MM.1S (cell line): Measurements from ENCODE around the gene PAM16.

ENCODE experiments used
- DNase-seq: peaks from one replicate; pipeline ENCODE4 v3.0.0-alpha.2; 2015
- H2AFZ ChIP-seq: fragments of 300-600 bp; sonication (generic); 2 replicates; pipeline ENCODE4 v1.6.0; 2016; ENCODE audit warnings: antibody characterized with exemption, low read length
- H3F3A ChIP-seq: fragments of 300-600 bp; sonication (generic); 2 replicates; pipeline ENCODE4 v1.6.1; 2016; ENCODE audit warnings: mild to moderate bottlenecking, antibody characterized with exemption, low read length, moderate library complexity, mixed read lengths; ENCODE audit not compliant: insufficient read depth
- H3K27ac ChIP-seq: fragments of 300-600 bp; sonication (generic); 2 replicates; pipeline ENCODE4 v1.5.1; 2016; ENCODE audit warnings: mild to moderate bottlenecking, low read length
- H3K27me3 ChIP-seq: fragments of 300-600 bp; sonication (generic); replicated peaks from 2 replicates; pipeline ENCODE4 v1.6.0; 2016; ENCODE audit warnings: low read length; ENCODE audit not compliant: insufficient read depth
- H3K36me3 ChIP-seq: fragments of 300-600 bp; sonication (generic); replicated peaks from 2 replicates; pipeline ENCODE4 v1.6.1; 2016; ENCODE audit warnings: mild to moderate bottlenecking, low read length, mixed read lengths; ENCODE audit not compliant: insufficient read depth
- H3K4me1 ChIP-seq: fragments of 300-600 bp; sonication (generic); 2 replicates; pipeline ENCODE4 v1.6.1; 2016; ENCODE audit warnings: low read length, mixed read lengths
- H3K4me2 ChIP-seq: fragments of 300-600 bp; sonication (generic); 2 replicates; pipeline ENCODE4 v1.6.0; 2016; ENCODE audit warnings: low read depth, low read length
- H3K4me3 ChIP-seq: fragments of 300-600 bp; sonication (generic); 2 replicates; pipeline ENCODE4 v1.5.1; 2016; ENCODE audit warnings: low read length, mixed read lengths
- H3K79me2 ChIP-seq: fragments of 300-600 bp; sonication (generic); 2 replicates; pipeline ENCODE4 v1.6.1; 2016; ENCODE audit warnings: mixed run types, low read length, mixed read lengths
- H3K9ac ChIP-seq: fragments of 300-600 bp; sonication (generic); 2 replicates; pipeline ENCODE4 v1.6.1; 2016; ENCODE audit warnings: low read length, mixed read lengths
- H3K9me2 ChIP-seq: fragments of 300-600 bp; sonication (generic); replicated peaks from 2 replicates; pipeline ENCODE4 v1.6.1; 2016; ENCODE audit warnings: mild to moderate bottlenecking, low read length, mixed read lengths; ENCODE audit not compliant: insufficient read depth
- H3K9me3 ChIP-seq: fragments of 300-600 bp; sonication (generic); replicated peaks from 2 replicates; pipeline ENCODE4 v1.6.1; 2016; ENCODE audit warnings: mild to moderate bottlenecking, low read length, mixed read lengths; ENCODE audit not compliant: insufficient read depth
- H4K20me1 ChIP-seq: fragments of 300-600 bp; sonication (generic); 2 replicates; pipeline ENCODE4 v1.6.1; 2016; ENCODE audit warnings: mild to moderate bottlenecking, low read length, moderate library complexity, mixed read lengths; ENCODE audit not compliant: insufficient read depth
- CTCF ChIP-seq: fragments of 300-600 bp; sonication (generic); IDR thresholded peaks from 2 replicates; pipeline ENCODE4 v1.5.1; 2016; ENCODE audit warnings: antibody characterized with exemption, low read length, mixed read lengths
- EZH2 ChIP-seq: fragments of 300-600 bp; sonication (generic); optimal IDR thresholded peaks from 2 replicates; pipeline ENCODE3; 2017; ENCODE audit warnings: low read depth, mild to moderate bottlenecking, antibody characterized with exemption, low read length, mixed read lengths
- EZH2phosphoT487 ChIP-seq: fragments of 300-600 bp; sonication (generic); IDR thresholded peaks from 2 replicates; pipeline ENCODE4 v1.6.1; 2018; ENCODE audit warnings: antibody characterized with exemption, low read length

The PAM16 gene

DNA sequence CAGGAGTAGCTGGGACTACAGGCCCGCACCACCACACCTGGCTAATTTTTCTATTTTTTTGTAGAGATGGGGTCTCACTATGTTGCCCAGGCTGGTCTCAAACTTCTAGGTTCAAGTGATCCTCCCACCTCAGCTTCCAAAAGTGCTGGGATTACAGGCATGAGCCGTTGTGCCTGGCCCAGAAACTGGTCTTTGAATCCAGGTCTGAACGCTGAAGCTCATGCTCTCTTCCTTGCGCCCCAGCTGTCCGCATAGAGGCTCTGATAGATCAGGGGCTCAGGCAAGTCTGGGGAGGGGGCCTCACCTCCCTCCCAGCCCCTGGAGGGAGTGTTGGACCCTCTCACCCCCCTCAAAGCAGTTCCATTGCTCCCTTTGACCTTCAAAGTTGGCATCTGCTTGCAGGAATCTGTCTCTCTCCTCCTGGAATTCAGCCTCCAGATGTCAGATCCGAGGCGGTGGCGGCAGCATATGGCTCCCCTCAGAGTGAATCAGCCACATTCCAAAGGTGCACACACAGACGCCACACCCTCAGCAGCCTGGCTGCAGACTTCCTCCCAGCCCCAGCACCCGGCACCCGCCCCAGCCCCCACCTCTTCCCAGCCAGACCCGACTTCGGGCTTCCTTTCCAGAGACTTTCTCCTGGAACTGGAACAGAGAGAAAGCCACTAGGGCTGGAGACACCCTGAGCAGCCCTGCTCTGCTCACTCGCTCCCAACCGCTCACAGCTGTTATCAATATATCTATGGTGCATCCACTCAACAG, 52.2 kb downstream of the PAM16 start:
- Histone ChIP-seq H3K79me2 (no peaks in the 10 kb centered on the region), H4K20me1 (no peaks in the 10 kb centered on the region), H3K9me2 (no peaks in the 10 kb centered on the region), H3K27ac (no peak overlapping the region), H3K4me1 (no peaks in the 10 kb centered on the region), H2AFZ (no peak overlapping the region), H3K36me3 (no peaks in the 10 kb centered on the region), H3K9ac (no peak overlapping the region), H3F3A (no peaks in the 10 kb centered on the region), H3K4me3 (no peak overlapping the region), H3K9me3 (no peaks in the 10 kb centered on the region), H3K4me2 (no peak overlapping the region), H3K27me3 (peaks cover 8% of the 10 kb centered on the region)
- DNase-seq: no peak
- TF ChIP-seq CTCF: no peak
- TF ChIP-seq EZH2: no peak
- TF ChIP-seq EZH2phosphoT487: no peak

GRCh38 chr16:4297480-4297879, 53.6 kb downstream of the PAM16 start:
- no peaks in the 10 kb centered on the region for H3K9me3 ChIP-seq
- no peak overlapping the region for H3K27ac ChIP-seq
- DNase-seq: no peak
- no peaks in the 10 kb centered on the region for H3K9me2 ChIP-seq
- no peaks in the 10 kb centered on the region for H3K79me2 ChIP-seq
- H3F3A ChIP-seq: no peaks in the 10 kb centered on the region
- no peak for TF ChIP-seq CTCF
- no peak for TF ChIP-seq EZH2
- no peaks in the 10 kb centered on the region for H3K36me3 ChIP-seq
- H2AFZ ChIP-seq: no peak overlapping the region
- H3K4me1 ChIP-seq: no peaks in the 10 kb centered on the region
- no peak overlapping the region for H3K4me2 ChIP-seq
- H3K9ac ChIP-seq: no peak overlapping the region
- no peaks in the 10 kb centered on the region for H4K20me1 ChIP-seq
- peaks cover 8% of the 10 kb centered on the region for H3K27me3 ChIP-seq
- no peak overlapping the region for H3K4me3 ChIP-seq

DNA sequence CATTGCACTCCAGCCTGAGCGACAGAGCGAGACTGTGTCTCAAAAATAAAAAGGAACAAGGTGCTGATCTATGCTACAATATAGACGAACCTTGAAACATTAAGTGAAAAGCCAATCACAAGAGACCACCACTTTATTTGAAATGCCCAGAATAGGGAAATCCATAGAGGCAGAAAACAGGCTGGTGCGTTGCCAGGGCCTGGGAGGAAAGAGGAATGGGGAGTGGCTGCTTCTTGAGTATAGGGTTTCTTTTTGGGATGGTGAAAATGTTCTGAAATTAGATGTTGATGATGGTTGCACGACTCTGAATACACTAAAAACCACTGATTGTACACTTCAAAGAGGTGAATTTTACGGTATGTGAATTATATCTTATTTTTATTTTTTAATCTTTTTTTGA, 55.5 kb downstream of the PAM16 start:
- H3K79me2 ChIP-seq: no peaks in the 10 kb centered on the region
- H4K20me1 ChIP-seq: no peaks in the 10 kb centered on the region
- no peaks in the 10 kb centered on the region for H3F3A ChIP-seq
- H3K4me2 ChIP-seq: no peak overlapping the region
- TF ChIP-seq CTCF (no peak), EZH2 (no peak), EZH2phosphoT487 (no peak)
- no peak overlapping the region for H2AFZ ChIP-seq
- no peak for DNase-seq
- no peaks in the 10 kb centered on the region for H3K4me1 ChIP-seq
- H3K4me3 ChIP-seq: no peak overlapping the region
- no peak overlapping the region for H3K27ac ChIP-seq
- peaks cover 8% of the 10 kb centered on the region for H3K27me3 ChIP-seq
- no peaks in the 10 kb centered on the region for H3K9me2 ChIP-seq
- H3K36me3 ChIP-seq: no peaks in the 10 kb centered on the region
- no peaks in the 10 kb centered on the region for H3K9me3 ChIP-seq
- no peak overlapping the region for H3K9ac ChIP-seq
